Cardiac muscle cell (in vitro differentiated cells and primary cell): Measurements from ENCODE around the gene BRD1. TPM values are rescaled to one million over a fixed set of nuclear protein-coding genes. Genes with fewer than 3 reads are reported as not detected.

Experiments used
- DNase-seq, 2 donors: peaks; one replicate each; pipeline versions ENCODE4 v3.0.0 to v3.0.0-alpha.2; 2010 to 2017; ENCODE audit warnings: low read depth in 1 of 2, low spot score in 1 of 2
- H3K27ac ChIP-seq: fragments of 200-600 bp; sonication (generic); 2 replicates; pipeline ENCODE4 v1.5.1; 2016
- H3K27me3 ChIP-seq: fragments of 200-600 bp; sonication (generic); 2 replicates; pipeline ENCODE4 v1.6.0; 2016; ENCODE audit warnings: control low read depth
- H3K36me3 ChIP-seq: fragments of 200-600 bp; sonication (generic); 2 replicates; pipeline ENCODE4 v1.5.1; 2016; ENCODE audit warnings: control low read depth
- H3K4me1 ChIP-seq: fragments of 200-600 bp; sonication (generic); 2 replicates; pipeline ENCODE4 v1.8.1; 2017; ENCODE audit warnings: low read depth, mild to moderate bottlenecking, mixed run types
- H3K4me3 ChIP-seq: fragments of 200-600 bp; sonication (generic); 2 replicates; pipeline ENCODE4 v1.5.1; 2016; ENCODE audit warnings: mild to moderate bottlenecking
- H3K9me3 ChIP-seq: fragments of 200-600 bp; sonication (generic); 2 replicates; pipeline ENCODE4 v1.5.1; 2017; ENCODE audit warnings: low read depth, mild to moderate bottlenecking, control low read depth
- polyA plus RNA-seq: library from polyadenylated mRNA; unstranded; fragments of >200 nt; fragmentation: Nextera tagmentation; extraction: Ambion mirVana; gene quantifications from 2 replicates; pipeline ENCODE4 v1.2.1, GENCODE V29; 2016
- total RNA-seq: library from RNA; depleted of rRNA; stranded (reverse); fragments of >200 nt; gene quantifications from 2 replicates; pipeline ENCODE4 v1.2.3, GENCODE V29; 2016
- TF ChIP-seq, protein P1 (sequence below): IDR thresholded peaks from 2 replicates; pipeline ENCODE4 v1.5.1; 2012; ENCODE audit warnings: low read depth, mild to moderate bottlenecking, low read length

BRD1 gene
- total and polyA plus RNA-seq, 2 experiments from 2014 or later: 25.8 to 40.9 TPM

DNA sequence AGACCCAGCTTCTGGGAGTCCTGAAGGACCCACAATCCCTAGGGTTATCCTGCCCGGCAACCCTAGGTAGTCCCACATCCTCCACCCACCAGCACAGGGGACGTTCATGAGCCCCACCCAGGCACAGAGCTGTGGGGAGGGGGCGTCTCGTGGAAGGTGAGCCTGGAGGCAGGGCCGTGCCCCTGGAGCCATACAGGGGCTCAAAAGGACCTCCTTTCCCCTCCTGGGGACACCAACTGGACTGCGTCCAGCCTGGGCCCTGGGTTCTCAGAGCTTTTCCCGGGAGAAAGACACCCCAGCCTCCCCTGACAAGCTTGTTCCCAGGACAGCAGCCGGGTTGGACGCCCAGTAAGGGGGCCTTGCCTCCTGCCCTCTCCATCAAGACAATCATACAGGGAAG lies 78.4 kb downstream of the BRD1 start:
- Histone ChIP-seq H3K4me3 (no peak overlapping the region), H3K9me3 (no peaks in the 10 kb centered on the region), H3K4me1 (no peaks in the 10 kb centered on the region), H3K27ac (no peak overlapping the region), H3K27me3 (no peaks in the 10 kb centered on the region), H3K36me3 (no peaks in the 10 kb centered on the region)
- DNase-seq: no peak
- TF ChIP-seq, protein P1, sequence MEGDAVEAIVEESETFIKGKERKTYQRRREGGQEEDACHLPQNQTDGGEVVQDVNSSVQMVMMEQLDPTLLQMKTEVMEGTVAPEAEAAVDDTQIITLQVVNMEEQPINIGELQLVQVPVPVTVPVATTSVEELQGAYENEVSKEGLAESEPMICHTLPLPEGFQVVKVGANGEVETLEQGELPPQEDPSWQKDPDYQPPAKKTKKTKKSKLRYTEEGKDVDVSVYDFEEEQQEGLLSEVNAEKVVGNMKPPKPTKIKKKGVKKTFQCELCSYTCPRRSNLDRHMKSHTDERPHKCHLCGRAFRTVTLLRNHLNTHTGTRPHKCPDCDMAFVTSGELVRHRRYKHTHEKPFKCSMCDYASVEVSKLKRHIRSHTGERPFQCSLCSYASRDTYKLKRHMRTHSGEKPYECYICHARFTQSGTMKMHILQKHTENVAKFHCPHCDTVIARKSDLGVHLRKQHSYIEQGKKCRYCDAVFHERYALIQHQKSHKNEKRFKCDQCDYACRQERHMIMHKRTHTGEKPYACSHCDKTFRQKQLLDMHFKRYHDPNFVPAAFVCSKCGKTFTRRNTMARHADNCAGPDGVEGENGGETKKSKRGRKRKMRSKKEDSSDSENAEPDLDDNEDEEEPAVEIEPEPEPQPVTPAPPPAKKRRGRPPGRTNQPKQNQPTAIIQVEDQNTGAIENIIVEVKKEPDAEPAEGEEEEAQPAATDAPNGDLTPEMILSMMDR: no peak

DNA sequence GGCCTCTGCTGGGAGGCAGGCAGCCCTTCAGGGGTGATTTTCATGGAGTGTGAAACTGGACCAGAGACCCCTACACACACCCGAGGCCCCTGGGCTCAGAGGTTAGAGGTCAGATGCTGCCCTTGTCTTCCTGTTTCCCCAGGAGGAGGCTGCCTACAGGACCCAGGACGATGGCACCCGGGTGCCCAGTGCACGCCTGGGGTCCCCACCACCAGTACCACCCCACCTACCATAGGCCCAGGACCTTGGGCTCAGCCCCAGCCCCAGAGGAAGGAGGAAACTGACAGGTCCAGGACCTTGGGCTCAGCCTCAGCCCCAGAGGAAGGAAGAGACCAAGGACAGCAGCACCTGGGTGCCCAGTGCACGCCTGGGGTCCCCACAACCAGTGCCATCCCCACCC lies 79.2 kb downstream of the BRD1 start:
- no peaks in the 10 kb centered on the region for H3K4me1 ChIP-seq
- no peaks in the 10 kb centered on the region for H3K9me3 ChIP-seq
- TF ChIP-seq, protein P1: no peak
- no peaks in the 10 kb centered on the region for H3K27me3 ChIP-seq
- H3K4me3 ChIP-seq: no peak overlapping the region
- H3K27ac ChIP-seq: no peak overlapping the region
- no peak for DNase-seq
- no peaks in the 10 kb centered on the region for H3K36me3 ChIP-seq

DNA sequence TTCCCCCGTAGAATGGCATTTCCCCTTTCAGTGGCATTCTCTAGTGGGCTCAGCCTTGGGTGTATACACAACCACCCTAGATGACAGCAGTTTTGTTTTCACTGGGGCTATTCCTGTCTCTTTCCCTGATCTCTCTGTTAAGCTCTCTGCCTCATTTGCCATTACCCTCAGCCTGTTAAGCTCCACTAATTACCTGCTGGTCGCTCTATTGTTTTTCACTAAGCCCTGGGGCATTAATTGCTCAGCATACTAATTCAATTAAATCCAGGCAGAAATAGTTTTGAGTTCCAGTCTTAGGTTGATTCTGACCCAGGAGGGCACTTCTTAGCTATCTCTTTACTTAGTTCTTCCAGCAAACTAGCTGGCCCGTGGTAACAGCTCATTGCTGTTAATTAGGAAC lies 80.0 kb downstream of the BRD1 start:
- Histone ChIP-seq H3K4me1 (no peaks in the 10 kb centered on the region), H3K9me3 (no peaks in the 10 kb centered on the region), H3K27me3 (no peaks in the 10 kb centered on the region), H3K36me3 (no peaks in the 10 kb centered on the region), H3K4me3 (no peak overlapping the region), H3K27ac (no peak overlapping the region)
- no peak for DNase-seq
- TF ChIP-seq, protein P1: no peak

DNA sequence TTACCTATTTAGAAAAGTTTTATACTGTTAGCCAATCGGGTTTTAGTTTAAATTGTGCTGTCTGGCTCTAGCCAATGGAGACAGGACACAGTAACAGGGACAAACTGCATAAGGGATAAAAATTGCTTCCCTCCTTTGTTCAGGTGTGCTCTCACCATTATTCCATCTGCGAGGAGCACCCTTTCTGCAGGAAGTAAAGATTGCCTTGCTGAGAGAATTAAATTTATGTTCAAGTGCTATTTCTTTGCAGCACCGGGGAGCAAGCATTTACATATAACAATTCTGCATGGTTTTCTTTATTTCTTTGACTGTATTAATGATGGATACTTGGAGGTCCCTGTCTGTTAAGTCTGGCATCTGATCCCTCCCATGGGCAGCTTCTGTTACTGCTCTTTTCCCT lies 80.5 kb downstream of the BRD1 start:
- TF ChIP-seq, protein P1: no peak
- no peak for DNase-seq
- no peak overlapping the region for H3K4me3 ChIP-seq
- no peaks in the 10 kb centered on the region for H3K9me3 ChIP-seq
- no peak overlapping the region for H3K27ac ChIP-seq
- H3K4me1 ChIP-seq: no peaks in the 10 kb centered on the region
- H3K27me3 ChIP-seq: no peaks in the 10 kb centered on the region
- no peaks in the 10 kb centered on the region for H3K36me3 ChIP-seq

DNA sequence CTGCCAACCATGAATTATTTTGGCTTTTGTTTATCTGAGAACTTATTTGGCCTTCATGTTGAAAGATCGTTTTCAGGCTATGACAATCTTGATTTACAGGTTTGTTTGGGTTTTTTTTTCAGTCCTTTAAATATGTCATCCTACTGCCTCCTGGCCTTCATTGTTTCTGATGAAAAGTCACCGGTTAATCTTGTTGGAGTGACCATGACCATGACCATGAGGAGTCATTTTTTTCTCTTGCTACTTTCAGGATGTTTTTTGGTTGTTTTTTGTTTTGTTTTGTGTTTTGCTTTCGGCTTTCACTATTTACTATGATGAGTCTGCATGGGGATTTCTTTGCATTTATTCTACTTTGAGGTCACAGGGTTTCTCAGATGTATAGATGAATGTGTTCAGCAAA lies 81.6 kb downstream of the BRD1 start:
- TF ChIP-seq, protein P1: no peak
- no peaks in the 10 kb centered on the region for H3K36me3 ChIP-seq
- no peaks in the 10 kb centered on the region for H3K4me1 ChIP-seq
- H3K4me3 ChIP-seq: no peak overlapping the region
- H3K9me3 ChIP-seq: no peaks in the 10 kb centered on the region
- H3K27me3 ChIP-seq: no peaks in the 10 kb centered on the region
- DNase-seq: no peak
- no peak overlapping the region for H3K27ac ChIP-seq

DNA sequence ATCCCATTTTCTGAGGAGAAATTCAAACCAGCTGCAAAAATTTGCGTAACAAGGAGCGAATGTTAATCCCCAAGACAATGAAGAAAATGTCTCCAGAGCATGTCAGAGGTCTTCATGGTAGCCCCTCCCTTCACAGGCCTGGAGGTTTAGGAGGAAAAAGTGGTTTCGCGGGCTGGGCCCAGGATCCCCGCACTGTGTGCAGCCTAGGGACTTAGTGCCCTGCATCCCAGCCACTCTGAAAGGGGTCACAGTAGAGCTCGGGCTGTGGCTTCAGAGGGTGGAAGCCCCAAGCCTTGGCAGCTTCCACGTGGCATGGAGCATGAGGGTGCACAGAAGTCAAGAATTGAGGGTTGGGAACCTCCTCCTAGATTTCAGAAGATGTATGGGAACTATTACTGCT lies 87.4 kb downstream of the BRD1 start:
- Histone ChIP-seq H3K27me3 (no peaks in the 10 kb centered on the region), H3K9me3 (no peaks in the 10 kb centered on the region), H3K27ac (no peak overlapping the region), H3K36me3 (no peaks in the 10 kb centered on the region), H3K4me1 (no peaks in the 10 kb centered on the region), H3K4me3 (no peak overlapping the region)
- TF ChIP-seq, protein P1: no peak
- DNase-seq: no peak
